ENCODE results near the gene VEZF1. TPM values are rescaled to one million over a fixed set of nuclear protein-coding genes. Genes with fewer than 3 reads are reported as not detected.

VEZF1 gene
- total and polyA plus RNA-seq, 2 experiments from 2014 or later, result 32.2 to 51.9 TPM

DNA sequence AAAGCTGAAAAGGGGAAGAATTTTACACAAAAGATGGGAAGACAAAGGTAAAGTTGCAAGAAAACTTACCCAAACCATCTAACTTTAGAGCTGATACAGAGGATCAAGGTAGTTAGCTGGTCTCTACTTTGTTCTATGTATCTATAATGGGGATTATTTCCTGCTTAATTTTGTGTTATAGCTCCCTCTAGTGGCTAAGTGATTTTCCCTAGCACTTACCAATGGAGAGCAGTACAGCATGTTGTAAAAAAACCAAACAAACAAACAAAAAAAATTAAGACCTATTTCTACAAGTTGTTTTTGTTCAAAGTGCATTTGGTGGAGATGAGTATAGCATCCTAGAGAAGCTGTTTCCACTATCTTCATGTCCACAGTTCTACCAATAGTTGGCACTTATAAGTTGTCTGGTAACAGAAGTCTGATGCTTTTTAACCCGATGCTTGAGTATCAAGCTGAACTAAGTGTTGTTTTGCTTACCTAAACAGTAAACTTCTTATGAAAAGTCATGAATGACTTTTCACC lies 11.5 kb upstream of the VEZF1 start:
- H3K4me1 ChIP-seq (ENCODE audit: insufficient read depth), result peaks cover 43% of the 10 kb centered on the region
- TF ChIP-seq EZH2phosphoT487 (IDR thresholded peaks at IDR 0.05; ENCODE audit: insufficient read depth, low read depth) (no peak), EZH2 (IDR thresholded peaks at IDR 0.05; ENCODE audit: insufficient read depth, poor library complexity, severe bottlenecking) (no peak)
- no peak overlapping the region for H3K9ac ChIP-seq
- DNase-seq, result peak; percentile 74
- no peak overlapping the region for H3K27ac ChIP-seq
- H2AFZ ChIP-seq, result no peak overlapping the region
- H3K4me2 ChIP-seq (ENCODE audit: unreplicated experiment), result no peak overlapping the region
- in situ Hi-C loops (cut with MboI), result loop anchor here (5.0 kb wide), 1 partner anchor 147 kb away; the partner anchor contains the start of gene MRPS23
- peaks cover 94% of the 10 kb centered on the region for H3F3A ChIP-seq (ENCODE audit: insufficient read depth)
- H3K36me3 ChIP-seq (ENCODE audit: low read depth), result peaks cover 66% of the 10 kb centered on the region
- H3K4me3 ChIP-seq, result no peak overlapping the region
- H3K27me3 ChIP-seq (replicated peaks; ENCODE audit: insufficient read depth), result no peaks in the 10 kb centered on the region
- no peaks in the 10 kb centered on the region for H3K9me2 ChIP-seq (ENCODE audit: insufficient read depth)
- WGBS, 2 experiments (ENCODE audit: low coverage in 1 of 2, low lambda C conversion rate in 2 of 2, missing lambda C conversion rate in 2 of 2), result 92 to 100% methylated on average over 1 of the region's 1 CpG
- no peaks in the 10 kb centered on the region for H3K9me3 ChIP-seq (ENCODE audit: low read depth)
- peaks cover 15% of the 10 kb centered on the region; the same call in 1 of the 2 replicates for H4K20me1 ChIP-seq (ENCODE audit: insufficient read depth)
- H3K79me2 ChIP-seq (ENCODE audit: insufficient read depth), result peaks cover 69% of the 10 kb centered on the region

DNA sequence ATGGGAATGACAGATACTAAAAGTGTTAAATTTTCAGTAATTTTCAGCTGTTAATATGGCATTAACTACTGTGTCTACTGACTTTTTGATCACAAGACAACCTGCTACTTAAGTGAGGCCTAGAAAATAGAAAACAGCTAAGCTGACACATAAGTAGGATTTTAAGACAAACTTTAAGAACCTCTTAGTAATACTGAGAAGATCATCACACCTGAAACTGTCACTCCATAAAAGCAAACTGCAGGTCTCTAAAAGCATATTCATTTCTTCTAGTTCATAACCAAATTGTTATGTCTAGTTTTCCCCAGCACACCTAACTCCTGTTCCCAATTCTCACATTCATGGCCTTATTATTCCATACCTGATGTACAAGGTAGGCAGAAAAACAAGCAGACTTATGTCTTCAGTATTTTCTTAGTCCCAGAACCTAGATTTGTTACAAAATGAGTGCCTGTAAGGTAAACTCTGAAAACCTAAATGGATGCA lies 11.0 kb upstream of the VEZF1 start:
- Histone ChIP-seq H3K9ac (no peak overlapping the region), H3K4me1 (ENCODE audit: insufficient read depth) (peaks cover 38% of the 10 kb centered on the region), H3K9me2 (ENCODE audit: insufficient read depth) (no peaks in the 10 kb centered on the region), H3K27me3 (replicated peaks; ENCODE audit: insufficient read depth) (no peaks in the 10 kb centered on the region), H3K4me2 (ENCODE audit: unreplicated experiment) (no peak overlapping the region), H3K4me3 (no peak overlapping the region), H3K36me3 (ENCODE audit: low read depth) (peaks cover 61% of the 10 kb centered on the region), H3K27ac (no peak overlapping the region), H2AFZ (no peak overlapping the region), H3F3A (ENCODE audit: insufficient read depth) (peaks cover 94% of the 10 kb centered on the region), H3K9me3 (ENCODE audit: low read depth) (no peaks in the 10 kb centered on the region), H4K20me1 (ENCODE audit: insufficient read depth) (0 out of 2 replicates have a peak, but pooled peaks cover 10% of the 10 kb centered on the region), H3K79me2 (ENCODE audit: insufficient read depth) (peaks cover 69% of the 10 kb centered on the region)
- TF ChIP-seq EZH2phosphoT487 (IDR thresholded peaks at IDR 0.05; ENCODE audit: insufficient read depth, low read depth) (no peak), EZH2 (IDR thresholded peaks at IDR 0.05; ENCODE audit: insufficient read depth, poor library complexity, severe bottlenecking) (no peak)
- DNase-seq, result no peak
- in situ Hi-C loops (cut with MboI), result loop anchor here (5.0 kb wide), 1 partner anchor 147 kb away; the partner anchor contains the start of gene MRPS23

DNA sequence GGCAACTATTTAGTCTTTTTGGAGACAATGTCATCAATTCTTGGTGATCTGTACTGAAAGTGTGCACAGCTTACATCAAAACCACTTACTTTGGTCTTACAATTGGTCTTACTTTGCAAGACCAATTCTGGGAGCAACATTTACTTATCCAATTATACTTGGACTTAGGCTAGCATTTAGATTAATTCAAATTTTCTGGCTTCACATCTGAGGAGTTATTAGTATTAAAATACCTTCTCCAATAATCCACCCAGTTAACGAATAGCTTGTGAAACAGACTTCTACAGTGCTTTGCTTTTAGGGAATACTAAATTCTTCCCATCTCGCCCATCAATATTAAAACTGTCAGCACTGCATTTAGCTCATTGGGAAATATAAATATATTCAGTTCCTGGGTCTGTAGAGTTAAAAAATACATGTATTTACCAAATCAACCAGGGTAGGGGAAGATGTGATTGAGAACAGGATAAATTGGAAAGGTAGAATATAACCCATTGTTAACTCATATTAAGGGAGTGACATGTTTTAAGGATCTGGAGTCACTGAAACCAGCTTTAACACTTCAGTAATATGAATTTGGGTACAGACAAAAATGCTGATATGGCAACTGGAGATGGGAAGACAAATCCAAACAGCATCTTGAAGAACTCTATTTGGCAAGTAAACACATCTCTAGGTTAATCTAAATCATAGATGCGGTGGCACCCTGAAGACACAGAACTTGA lies 9.2 kb upstream of the VEZF1 start:
- Histone ChIP-seq H3K4me1 (ENCODE audit: insufficient read depth) (peaks cover 21% of the 10 kb centered on the region), H3F3A (ENCODE audit: insufficient read depth) (peaks cover 90% of the 10 kb centered on the region), H3K4me3 (no peak overlapping the region), H3K9me3 (ENCODE audit: low read depth) (no peaks in the 10 kb centered on the region), H3K27me3 (replicated peaks; ENCODE audit: insufficient read depth) (no peaks in the 10 kb centered on the region), H3K9me2 (ENCODE audit: insufficient read depth) (no peaks in the 10 kb centered on the region), H3K4me2 (ENCODE audit: unreplicated experiment) (no peak overlapping the region), H3K36me3 (ENCODE audit: low read depth) (peaks cover 43% of the 10 kb centered on the region), H3K9ac (no peak overlapping the region), H4K20me1 (ENCODE audit: insufficient read depth) (0 out of 2 replicates have a peak, but pooled peaks cover 3% of the 10 kb centered on the region), H3K27ac (no peak overlapping the region), H2AFZ (no peak overlapping the region), H3K79me2 (ENCODE audit: insufficient read depth) (peaks cover 58% of the 10 kb centered on the region)
- DNase-seq, result no peak
- TF ChIP-seq EZH2 (IDR thresholded peaks at IDR 0.05; ENCODE audit: insufficient read depth, poor library complexity, severe bottlenecking), result no peak
- no peak for TF ChIP-seq EZH2phosphoT487 (IDR thresholded peaks at IDR 0.05; ENCODE audit: insufficient read depth, low read depth)
- in situ Hi-C loops (cut with MboI), result loop anchor here (5.0 kb wide), 1 partner anchor 145 kb away; the partner anchor contains the start of gene MRPS23
- WGBS, 2 experiments (ENCODE audit: low coverage in 1 of 2, low lambda C conversion rate in 2 of 2, missing lambda C conversion rate in 2 of 2), result 99 to 100% methylated on average over 3 of the region's 3 CpGs

DNA sequence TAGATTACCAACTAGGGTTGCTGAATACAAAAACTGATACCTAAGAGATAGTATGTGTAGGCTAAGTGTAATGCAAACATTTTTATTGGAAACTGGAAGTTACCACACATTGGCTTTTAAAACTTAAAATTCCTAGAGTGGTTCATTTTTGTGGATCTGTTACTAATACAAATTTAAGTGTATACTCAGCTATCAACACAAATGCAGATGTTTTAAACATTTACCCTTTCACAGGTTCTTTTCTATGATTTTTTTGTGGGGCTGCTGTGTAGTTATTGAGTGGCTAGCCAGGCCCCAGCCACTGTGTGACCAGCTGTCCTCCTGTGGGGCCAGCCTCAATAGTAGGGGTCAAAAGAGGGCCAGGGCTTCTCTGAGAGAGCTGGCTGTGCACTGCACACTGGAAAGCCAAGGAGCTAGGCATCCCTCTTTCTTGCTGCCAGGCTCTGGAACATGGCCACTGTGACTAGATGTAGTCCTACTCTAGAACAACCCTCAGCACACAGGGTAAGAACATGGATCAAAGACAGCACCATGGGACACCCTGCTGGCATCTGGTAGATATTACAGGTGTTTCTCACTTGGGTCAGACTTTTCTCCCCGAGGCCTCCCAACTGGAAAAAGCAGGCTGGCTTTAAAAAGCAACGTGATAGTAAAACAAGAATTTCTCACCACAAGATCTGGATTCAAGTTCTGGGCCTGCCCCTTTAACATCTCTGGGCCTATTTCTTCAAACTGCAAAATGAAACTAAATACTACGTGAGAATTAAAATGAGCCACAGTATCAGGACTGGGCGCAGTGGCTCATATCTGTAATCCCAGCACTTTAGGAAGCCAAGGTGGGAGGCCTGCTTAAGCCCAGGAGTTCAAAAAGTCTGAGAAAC lies 7.3 kb upstream of the VEZF1 start:
- 38 to 41% methylated on average over 4 of the region's 4 CpGs for WGBS, 2 experiments (ENCODE audit: low coverage in 1 of 2, low lambda C conversion rate in 2 of 2, missing lambda C conversion rate in 2 of 2)
- H3K9me3 ChIP-seq (ENCODE audit: low read depth), result no peaks in the 10 kb centered on the region
- no peak overlapping the region for H3K4me3 ChIP-seq
- peaks cover 31% of the 10 kb centered on the region for H3K36me3 ChIP-seq (ENCODE audit: low read depth)
- DNase-seq, result peak; percentile 90
- H3K27me3 ChIP-seq (replicated peaks; ENCODE audit: insufficient read depth), result no peaks in the 10 kb centered on the region
- H3K27ac ChIP-seq, result peak overlapping the region; percentile 23; the same call in 1 of the 2 replicates
- H3K9me2 ChIP-seq (ENCODE audit: insufficient read depth), result no peaks in the 10 kb centered on the region
- peak overlapping the region; percentile 28; the same call in 1 of the 2 replicates for H3K9ac ChIP-seq
- no peak overlapping the region for H2AFZ ChIP-seq
- TF ChIP-seq EZH2phosphoT487 (IDR thresholded peaks at IDR 0.05; ENCODE audit: insufficient read depth, low read depth), result no peak
- no peak for TF ChIP-seq EZH2 (IDR thresholded peaks at IDR 0.05; ENCODE audit: insufficient read depth, poor library complexity, severe bottlenecking)
- H3K79me2 ChIP-seq (ENCODE audit: insufficient read depth), result peaks cover 46% of the 10 kb centered on the region
- H3K4me1 ChIP-seq (ENCODE audit: insufficient read depth), result peaks cover 11% of the 10 kb centered on the region; the same call in 1 of the 2 replicates
- H3F3A ChIP-seq (ENCODE audit: insufficient read depth), result peaks cover 90% of the 10 kb centered on the region
- in situ Hi-C loops (cut with MboI), result loop anchor here (5.0 kb wide), 1 partner anchor 143 kb away; the partner anchor contains the start of gene MRPS23
- 0 out of 2 replicates have a peak, but pooled peaks cover 3% of the 10 kb centered on the region for H4K20me1 ChIP-seq (ENCODE audit: insufficient read depth)
- H3K4me2 ChIP-seq (ENCODE audit: unreplicated experiment), result no peak overlapping the region

All from GM23248 (cell line).